Activated naive CD8-positive, alpha-beta T cell treated with anti-CD3 and anti-CD28 coated beads, Interleukin-2, amount 10 ng/mL, durations not matched to agents 7 days and 5 days (primary cell): ENCODE measurements around the gene OR10P1. TPM values are rescaled to one million over a fixed set of nuclear protein-coding genes. Genes with fewer than 3 reads are reported as not detected.
A peak's percentile ranks its signal among the peaks of the same experiment; 100 is the strongest.

Experiments used
- ATAC-seq: fragments of 150-1000 bp; cut with Tn5 transposase; one replicate; pipeline ENCODE4 v1.10.0; 2021; ENCODE audit warnings: low read depth, moderate library complexity
- POLR2A ChIA-PET: fragments of 350-600 bp; sonication (Branson Sonifier 250); formaldehyde crosslinking; loops from one replicate; lab custom pipeline; 2021; ENCODE audit warnings: antibody characterized with exemption; lab: Charles Lee
- DNase-seq: peaks from one replicate; pipeline ENCODE4 v3.0.0; 2021
- H3K27ac Mint-ChIP-seq: one replicate; pipeline ENCODE4 v1.8.0; 2022; ENCODE audit warnings: mild to moderate bottlenecking, mixed read lengths
- H3K27me3 Mint-ChIP-seq: one replicate; pipeline ENCODE4 v1.8.0; 2022; ENCODE audit warnings: mild to moderate bottlenecking, moderate library complexity, mixed read lengths
- H3K36me3 Mint-ChIP-seq: one replicate; pipeline ENCODE4 v1.8.0; 2021; ENCODE audit warnings: mild to moderate bottlenecking, mixed read lengths
- H3K4me1 Mint-ChIP-seq: one replicate; pipeline ENCODE4 v1.8.0; 2021; ENCODE audit warnings: mixed read lengths
- H3K4me3 Mint-ChIP-seq: one replicate; pipeline ENCODE4 v1.8.0; 2022; ENCODE audit warnings: mild to moderate bottlenecking, moderate library complexity, mixed read lengths
- H3K9me3 Mint-ChIP-seq: one replicate; pipeline ENCODE4 v1.8.0; 2021; ENCODE audit warnings: mixed read lengths
- total RNA-seq, 2 experiments: library from RNA; stranded (reverse); gene quantifications; one replicate each; pipeline ENCODE4 v1.2.3, GENCODE V29; 2021

OR10P1 gene
- total RNA-seq, 2 experiments from 2014 or later = not detected

DNA sequence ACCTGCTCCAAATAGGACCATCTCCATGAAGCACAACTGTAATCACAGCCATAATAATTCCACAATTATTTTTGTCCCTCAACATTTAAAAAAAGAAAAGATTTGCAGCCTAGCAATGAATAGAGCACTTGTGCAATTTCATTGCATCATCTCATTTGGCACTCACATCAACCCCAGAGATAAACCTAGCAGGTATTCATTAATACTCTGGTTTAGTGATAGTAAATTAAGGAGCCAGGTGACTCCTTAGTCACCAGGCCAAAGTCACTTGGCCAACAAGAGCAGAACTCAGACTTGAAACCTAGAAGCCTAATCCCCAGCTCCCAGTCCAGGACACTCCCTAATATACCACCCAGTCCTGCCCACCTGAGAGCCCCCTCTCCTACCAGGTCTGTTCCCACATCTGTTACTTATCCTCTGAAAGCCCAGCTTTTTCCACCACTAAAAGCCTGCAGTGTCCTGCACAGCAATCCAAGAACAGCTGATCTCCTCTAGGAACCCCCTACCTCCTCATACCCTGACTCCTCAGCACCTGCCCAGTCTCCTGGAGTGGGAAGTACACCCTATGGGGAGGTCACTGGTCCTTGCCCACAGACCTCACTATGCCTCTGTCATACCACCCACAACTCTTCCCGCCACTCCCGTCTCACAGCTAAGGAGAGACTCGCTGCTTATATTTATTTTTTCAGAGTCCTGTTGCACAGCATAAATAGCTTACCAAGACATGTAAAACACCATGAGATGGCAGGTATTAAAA is 22.1 kb downstream of the OR10P1 start:
- H3K36me3 Mint-ChIP-seq = no peaks in the 10 kb centered on the region
- peaks cover 3% of the 10 kb centered on the region for H3K4me1 Mint-ChIP-seq
- H3K4me3 Mint-ChIP-seq = no peak overlapping the region
- no peaks in the 10 kb centered on the region for H3K9me3 Mint-ChIP-seq
- H3K27ac Mint-ChIP-seq = no peak overlapping the region
- no peak for ATAC-seq
- no peak for DNase-seq
- peaks cover 15% of the 10 kb centered on the region for H3K27me3 Mint-ChIP-seq
- POLR2A ChIA-PET = no interaction called here

DNA sequence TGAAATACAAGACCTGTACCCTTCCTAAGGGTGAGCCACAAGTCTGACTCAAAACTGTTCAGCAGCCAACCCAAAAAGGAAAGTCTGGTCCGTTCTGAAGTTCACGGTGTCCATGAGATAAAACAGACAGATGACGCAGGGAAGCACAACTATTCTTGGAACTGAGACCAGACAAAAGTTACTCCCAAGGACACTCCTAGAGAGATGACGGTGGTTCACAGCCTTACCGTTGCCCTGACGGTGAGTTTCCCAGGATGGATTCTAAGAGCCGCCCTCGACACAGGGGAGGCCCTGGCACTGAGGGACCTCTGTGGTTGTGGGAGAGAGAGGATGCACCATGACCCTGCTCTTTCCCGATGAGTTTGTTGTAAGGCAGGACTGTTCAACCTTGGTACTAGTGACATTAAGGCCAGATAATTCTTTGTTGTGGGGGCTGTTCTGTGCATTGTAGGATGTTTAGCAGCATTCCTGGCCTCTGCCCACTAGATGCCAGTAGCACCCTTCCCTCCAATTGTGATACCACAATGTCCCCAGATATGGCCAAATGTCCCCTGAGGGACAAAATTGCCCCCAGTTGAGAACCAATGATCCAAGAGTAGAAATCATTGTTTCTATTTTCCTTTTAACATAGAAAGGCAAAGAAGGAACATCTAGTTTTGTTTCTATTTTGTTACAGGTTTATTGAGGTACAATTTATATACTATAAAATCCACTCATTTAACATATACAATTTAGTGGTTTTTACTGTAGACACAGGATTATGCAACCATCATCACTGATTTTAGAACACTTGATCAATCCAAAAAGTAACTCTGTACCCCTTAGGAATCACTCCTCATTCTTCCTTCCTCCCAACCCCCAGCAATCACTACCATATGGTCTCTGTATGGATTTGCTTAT is 23.0 kb downstream of the OR10P1 start:
- no peak overlapping the region for H3K27ac Mint-ChIP-seq
- H3K4me3 Mint-ChIP-seq = no peak overlapping the region
- no peaks in the 10 kb centered on the region for H3K36me3 Mint-ChIP-seq
- no peaks in the 10 kb centered on the region for H3K9me3 Mint-ChIP-seq
- POLR2A ChIA-PET = no interaction called here
- ATAC-seq (no peak), DNase-seq (no peak)
- H3K4me1 Mint-ChIP-seq = peaks cover 3% of the 10 kb centered on the region
- peaks cover 15% of the 10 kb centered on the region for H3K27me3 Mint-ChIP-seq

DNA sequence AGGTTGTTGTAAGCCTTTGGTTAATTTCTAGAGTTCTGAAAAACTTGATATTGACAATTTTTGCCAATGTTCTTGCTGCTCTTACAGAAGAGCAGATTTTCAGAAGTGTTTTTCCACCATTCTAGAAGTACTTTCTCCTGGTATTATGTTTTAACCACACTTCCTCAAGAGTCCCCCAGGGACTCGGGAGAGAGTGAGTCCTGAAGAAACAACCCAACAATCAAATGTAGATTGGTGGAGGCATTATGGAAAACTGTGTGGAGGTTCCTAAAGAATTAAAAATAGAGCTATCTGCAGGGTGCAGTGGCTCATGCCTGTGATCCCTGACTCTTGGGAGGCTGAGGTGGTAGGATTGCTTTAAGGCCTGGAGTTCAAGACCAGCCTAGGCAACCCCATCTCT is 26.7 kb downstream of the OR10P1 start:
- no peak for ATAC-seq

DNA sequence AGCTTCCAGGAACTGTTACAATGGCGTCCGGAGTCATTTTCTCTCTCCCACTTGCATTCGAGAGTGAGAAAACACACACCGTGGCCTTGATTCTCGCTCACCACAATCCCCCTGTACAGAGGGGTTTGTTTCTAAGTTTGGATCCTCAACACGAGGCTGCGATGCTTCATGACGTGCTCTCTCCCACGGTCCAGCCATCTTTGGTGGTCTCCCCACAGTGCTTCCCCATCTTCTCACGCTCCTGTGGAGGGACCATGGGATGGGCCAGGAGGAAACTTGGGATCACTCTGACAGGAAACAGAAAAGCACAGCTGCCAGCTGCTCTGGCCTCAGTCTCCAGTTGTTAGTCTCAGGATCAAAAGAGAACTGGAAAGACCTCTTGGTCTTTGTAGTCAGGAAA is 28.1 kb downstream of the OR10P1 start:
- Mint-ChIP-seq H3K27ac (no peak overlapping the region), H3K4me3 (no peak overlapping the region), H3K27me3 (peaks cover 13% of the 10 kb centered on the region), H3K9me3 (no peaks in the 10 kb centered on the region), H3K4me1 (no peaks in the 10 kb centered on the region), H3K36me3 (no peaks in the 10 kb centered on the region)
- ATAC-seq (no peak), DNase-seq (no peak)
- POLR2A ChIA-PET = no interaction called here

More for the DNA sequence above, 26.7 kb downstream of the OR10P1 start:
- Mint-ChIP-seq H3K4me3 (no peak overlapping the region), H3K36me3 (no peaks in the 10 kb centered on the region), H3K27ac (no peak overlapping the region), H3K9me3 (no peaks in the 10 kb centered on the region), H3K27me3 (peaks cover 13% of the 10 kb centered on the region), H3K4me1 (no peaks in the 10 kb centered on the region)
- POLR2A ChIA-PET = no interaction called here
- no peak for DNase-seq

DNA sequence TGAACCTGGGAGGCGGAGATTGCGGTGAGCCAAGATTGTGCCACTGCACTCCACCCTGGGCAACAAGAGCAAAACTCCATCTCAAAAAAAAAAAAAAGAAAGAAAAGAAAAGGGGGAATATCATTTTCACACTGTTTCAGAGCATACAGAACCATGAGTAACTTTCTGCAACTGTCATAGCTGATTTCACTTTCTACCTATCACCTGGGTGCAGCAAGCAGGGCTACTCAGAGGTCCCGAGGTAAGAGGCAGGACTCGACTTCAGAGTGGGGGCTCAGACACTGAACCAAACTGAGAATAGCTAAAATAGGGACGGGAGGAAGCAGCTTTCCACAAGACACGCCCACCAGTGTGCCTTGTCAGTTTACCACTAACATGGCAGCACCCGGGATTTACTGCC is 29.8 kb downstream of the OR10P1 start:
- ATAC-seq (no peak), DNase-seq (no peak)
- no peak overlapping the region for H3K27ac Mint-ChIP-seq
- H3K27me3 Mint-ChIP-seq = peaks cover 7% of the 10 kb centered on the region
- H3K4me3 Mint-ChIP-seq = no peak overlapping the region
- POLR2A ChIA-PET = interaction anchor here (0.7 kb wide), 1 partner anchor 39 kb away, joined by 4 read pairs; no protein-coding TSS in a partner anchor
- H3K9me3 Mint-ChIP-seq = no peaks in the 10 kb centered on the region
- no peaks in the 10 kb centered on the region for H3K4me1 Mint-ChIP-seq
- H3K36me3 Mint-ChIP-seq = no peaks in the 10 kb centered on the region

DNA sequence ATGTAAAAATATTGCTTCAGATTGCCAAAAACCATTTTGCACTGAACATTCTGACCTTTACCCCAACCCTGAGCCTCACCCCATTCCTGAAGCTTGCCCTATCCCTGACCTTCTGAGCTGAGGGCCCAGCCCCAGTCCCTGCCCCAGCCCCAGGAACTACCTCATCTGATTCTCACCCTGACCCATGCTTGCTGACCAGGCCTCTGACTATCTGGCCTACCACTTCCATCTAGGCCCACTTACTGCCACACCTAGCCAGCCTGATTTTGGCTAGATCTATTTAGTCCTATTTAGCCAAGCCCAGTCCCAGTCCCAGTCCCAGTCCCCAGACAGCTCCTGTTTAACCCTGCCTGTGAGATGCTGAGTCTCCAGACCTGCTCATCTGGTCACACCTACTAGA is 33.6 kb downstream of the OR10P1 start:
- ATAC-seq = no peak
- Mint-ChIP-seq H3K4me3 (no peak overlapping the region), H3K27me3 (peaks cover 14% of the 10 kb centered on the region), H3K27ac (no peak overlapping the region), H3K9me3 (no peaks in the 10 kb centered on the region), H3K4me1 (no peaks in the 10 kb centered on the region), H3K36me3 (no peaks in the 10 kb centered on the region)
- POLR2A ChIA-PET = no interaction called here
- DNase-seq = no peak

DNA sequence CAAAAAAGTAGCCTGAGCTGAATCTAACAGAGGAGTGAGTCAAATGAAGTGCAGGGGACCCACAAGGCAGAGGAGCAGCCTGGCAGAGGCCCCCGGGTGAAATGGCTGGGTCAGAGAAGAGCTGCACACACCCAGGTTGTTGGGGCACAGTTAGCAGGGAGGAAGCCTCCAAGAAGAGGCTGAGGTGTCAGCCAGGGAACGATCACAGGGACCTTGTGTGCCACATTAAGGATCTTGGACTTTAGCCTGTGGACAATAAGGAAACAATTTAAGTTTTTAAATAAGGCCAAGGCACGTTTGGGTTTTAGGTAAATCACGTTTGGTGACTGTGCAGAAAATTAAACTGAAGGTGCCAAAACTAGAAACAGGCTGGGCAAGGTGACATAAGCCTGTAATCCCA is 35.1 kb downstream of the OR10P1 start:
- Mint-ChIP-seq H3K36me3 (no peaks in the 10 kb centered on the region), H3K9me3 (no peaks in the 10 kb centered on the region), H3K27me3 (peaks cover 20% of the 10 kb centered on the region), H3K4me3 (no peak overlapping the region), H3K27ac (no peak overlapping the region), H3K4me1 (no peaks in the 10 kb centered on the region)
- POLR2A ChIA-PET = no interaction called here
- no peak for ATAC-seq
- no peak for DNase-seq

DNA sequence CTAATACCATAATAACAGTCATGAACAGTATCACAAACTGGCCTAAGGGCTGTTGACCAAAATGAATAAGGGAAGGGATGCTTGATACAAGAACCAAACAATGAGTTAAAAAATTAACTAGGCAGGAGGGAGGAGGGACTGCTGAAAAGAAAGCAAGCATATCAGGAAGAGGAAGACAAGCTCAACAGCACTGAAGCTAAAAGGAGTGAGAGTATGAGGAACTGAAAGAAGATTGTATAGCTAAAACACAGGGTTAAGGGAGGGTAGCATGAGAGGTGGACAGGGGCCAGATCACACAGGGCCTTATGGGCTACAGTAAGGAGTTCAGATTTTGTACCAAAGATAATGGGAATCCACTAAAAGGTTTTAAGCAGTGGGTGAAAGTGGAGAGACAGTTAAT is 36.9 kb downstream of the OR10P1 start:
- POLR2A ChIA-PET = no interaction called here
- Mint-ChIP-seq H3K27me3 (peaks cover 24% of the 10 kb centered on the region), H3K36me3 (no peaks in the 10 kb centered on the region), H3K4me3 (no peak overlapping the region), H3K27ac (no peak overlapping the region), H3K4me1 (no peaks in the 10 kb centered on the region), H3K9me3 (no peaks in the 10 kb centered on the region)
- no peak for ATAC-seq
- no peak for DNase-seq

DNA sequence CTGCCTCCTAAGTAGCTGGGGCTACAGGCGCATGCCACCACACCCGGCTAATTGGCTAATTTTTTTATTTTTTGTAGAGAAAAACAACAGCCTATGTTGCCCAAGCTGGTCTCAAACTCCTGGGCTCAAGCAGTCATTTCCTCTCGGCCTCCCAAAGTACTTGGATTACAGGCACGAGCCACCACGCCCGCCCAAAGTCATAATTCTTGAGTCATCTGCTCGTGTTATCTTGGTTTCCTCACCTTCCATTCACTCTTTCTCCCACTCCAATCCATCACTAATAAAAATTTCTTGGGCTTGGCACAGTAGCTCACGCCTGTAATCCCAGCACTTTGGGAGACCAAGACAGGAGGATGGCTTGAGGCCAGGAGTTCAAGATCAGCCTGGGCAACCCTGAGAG is 39.0 kb downstream of the OR10P1 start:
- Mint-ChIP-seq H3K4me1 (no peaks in the 10 kb centered on the region), H3K36me3 (no peaks in the 10 kb centered on the region), H3K9me3 (no peaks in the 10 kb centered on the region), H3K4me3 (no peak overlapping the region), H3K27me3 (peaks cover 33% of the 10 kb centered on the region), H3K27ac (no peak overlapping the region)
- POLR2A ChIA-PET = no interaction called here
- DNase-seq (no peak), ATAC-seq (no peak)

DNA sequence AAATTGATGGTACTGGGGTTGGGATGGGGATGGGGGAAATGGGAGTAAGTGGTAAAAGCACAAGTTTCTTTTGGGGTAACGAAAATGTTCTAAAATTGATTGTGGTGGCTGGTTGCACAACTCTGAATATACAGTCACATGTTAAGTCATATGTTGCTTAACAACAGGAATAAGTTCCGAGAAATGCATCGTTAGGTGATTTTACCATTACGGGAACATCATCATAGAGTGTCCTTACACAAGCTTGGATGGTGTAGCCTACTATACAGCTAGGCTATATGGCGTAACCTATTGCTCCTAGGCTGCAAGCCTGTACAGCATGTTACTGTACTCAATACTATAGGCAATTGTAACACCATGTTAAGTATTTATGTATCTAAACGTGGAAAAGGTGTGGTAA is 40.0 kb downstream of the OR10P1 start:
- POLR2A ChIA-PET = no interaction called here
- no peak for ATAC-seq
- H3K4me3 Mint-ChIP-seq = no peak overlapping the region
- DNase-seq = no peak
- no peaks in the 10 kb centered on the region for H3K36me3 Mint-ChIP-seq
- no peaks in the 10 kb centered on the region for H3K9me3 Mint-ChIP-seq
- no peak overlapping the region for H3K27ac Mint-ChIP-seq
- H3K27me3 Mint-ChIP-seq = peaks cover 43% of the 10 kb centered on the region
- H3K4me1 Mint-ChIP-seq = peaks cover 5% of the 10 kb centered on the region

DNA sequence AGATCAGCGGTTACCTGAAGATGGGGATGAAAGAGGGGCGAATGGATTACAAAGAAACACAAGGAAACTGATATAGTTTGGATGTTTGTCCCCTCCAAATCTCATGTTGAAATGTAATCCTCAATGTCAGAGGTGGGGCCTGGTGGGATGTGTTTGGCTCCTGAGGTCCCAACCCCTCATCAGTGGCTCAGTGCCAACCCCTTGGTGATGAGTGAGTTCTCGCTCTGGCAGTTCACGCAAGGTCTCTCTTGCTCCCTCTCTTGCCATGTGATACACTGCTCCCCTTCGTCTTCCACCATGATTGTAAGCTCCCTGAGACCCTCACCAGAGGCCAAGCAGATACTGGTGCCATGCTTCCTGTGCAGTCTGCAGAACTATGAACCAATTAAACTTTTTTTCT is 43.0 kb downstream of the OR10P1 start:
- peaks cover 50% of the 10 kb centered on the region for H3K27me3 Mint-ChIP-seq
- POLR2A ChIA-PET = no interaction called here

DNA sequence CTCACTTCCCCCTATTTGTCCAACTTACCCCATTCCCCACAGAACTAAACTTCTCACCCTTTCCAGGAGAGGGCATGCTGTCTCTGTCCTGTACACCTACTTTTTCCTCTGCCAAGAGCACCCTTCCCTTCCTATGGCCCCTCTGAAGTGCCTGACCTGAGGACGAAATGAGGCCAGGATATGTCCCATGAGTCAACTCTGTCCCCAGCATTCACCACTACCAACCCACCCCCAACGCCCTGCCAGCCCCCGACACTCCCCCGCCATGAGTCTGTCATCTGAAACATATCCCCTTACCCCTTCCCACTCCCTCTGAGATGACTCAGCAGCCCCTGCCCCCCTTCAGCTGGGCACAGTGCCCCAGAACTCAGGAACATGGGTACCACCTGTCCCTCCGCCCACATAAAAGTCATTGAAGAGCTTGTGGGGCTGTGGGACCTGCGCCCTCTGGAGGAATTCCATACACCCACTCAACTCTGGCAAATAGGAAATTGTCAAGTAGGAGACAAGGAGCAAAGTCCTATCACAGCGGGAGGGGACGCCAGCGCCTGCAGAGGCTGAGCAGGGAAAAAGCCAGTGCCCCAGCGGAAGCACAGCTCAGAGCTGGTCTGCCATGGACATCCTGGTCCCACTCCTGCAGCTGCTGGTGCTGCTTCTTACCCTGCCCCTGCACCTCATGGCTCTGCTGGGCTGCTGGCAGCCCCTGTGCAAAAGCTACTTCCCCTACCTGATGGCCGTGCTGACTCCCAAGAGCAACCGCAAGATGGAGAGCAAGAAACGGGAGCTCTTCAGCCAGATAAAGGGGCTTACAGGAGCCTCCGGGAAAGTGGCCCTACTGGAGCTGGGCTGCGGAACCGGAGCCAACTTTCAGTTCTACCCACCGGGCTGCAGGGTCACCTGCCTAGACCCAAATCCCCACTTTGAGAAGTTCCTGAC is 44.7 kb downstream of the OR10P1 start:
- H3K9me3 Mint-ChIP-seq = no peaks in the 10 kb centered on the region
- no peak for DNase-seq
- POLR2A ChIA-PET = no interaction called here
- H3K4me3 Mint-ChIP-seq = peak overlapping the region; percentile 47
- no peaks in the 10 kb centered on the region for H3K36me3 Mint-ChIP-seq
- peaks cover 34% of the 10 kb centered on the region for H3K27me3 Mint-ChIP-seq
- no peak overlapping the region for H3K27ac Mint-ChIP-seq
- peaks cover 5% of the 10 kb centered on the region for H3K4me1 Mint-ChIP-seq
- peak; percentile 29 for ATAC-seq

More for the DNA sequence above, 43.0 kb downstream of the OR10P1 start:
- ATAC-seq (no peak), DNase-seq (no peak)
- no peak overlapping the region for H3K4me3 Mint-ChIP-seq
- H3K9me3 Mint-ChIP-seq = no peaks in the 10 kb centered on the region
- no peaks in the 10 kb centered on the region for H3K36me3 Mint-ChIP-seq
- peaks cover 5% of the 10 kb centered on the region for H3K4me1 Mint-ChIP-seq
- no peak overlapping the region for H3K27ac Mint-ChIP-seq
